IMR-90 (cell line): ENCODE measurements around the gene EPN2. TPM values are rescaled to one million over a fixed set of nuclear protein-coding genes. Genes with fewer than 3 reads are reported as not detected.

Source experiments
- ATAC-seq: fragments of 200-7000 bp; cut with Tn5 transposase; 2 replicates; pipeline ENCODE4 v1.9.1; 2020; ENCODE audit warnings: low read depth, mild to moderate bottlenecking, moderate library complexity
- BruUV-seq: library from RNA; stranded (reverse); fragments of 400-500 nt; replicated peaks from 2 replicates; lab custom pipeline; 2021; lab: Mats Ljungman, UMichigan
- CTCF ChIA-PET: fragments of 300-600 bp; formaldehyde crosslinking; extraction: SDS; loops from one replicate; lab custom pipeline; 2021; ENCODE audit warnings: antibody characterized with exemption; lab: Yijun Ruan, JAX
- POLR2A ChIA-PET: fragments of 300-600 bp; sonication (Branson Sonifier 250); formaldehyde crosslinking; loops from one replicate; lab custom pipeline; 2022; ENCODE audit warnings: antibody characterized with exemption; ENCODE audit not compliant: unreplicated experiment; lab: Charles Lee
- DNase-seq: peaks from one replicate; pipeline ENCODE4 v3.0.0; 2013
- H2AFZ ChIP-seq: replicated peaks from 2 replicates; pipeline ENCODE3; 2013; ENCODE audit warnings: low read length, mild to moderate bottlenecking; ENCODE audit not compliant: poor library complexity
- H2AK5ac ChIP-seq: 2 replicates; pipeline ENCODE4 v1.6.1; 2013; ENCODE audit warnings: low read depth, low read length, inconsistent platforms
- H2AK9ac ChIP-seq: replicated peaks from 2 replicates; pipeline ENCODE3; 2013; ENCODE audit warnings: mild to moderate bottlenecking, low read depth, low read length, moderate library complexity; ENCODE audit not compliant: poor library complexity
- H2BK120ac ChIP-seq: 2 replicates; pipeline ENCODE4 v1.6.1; 2013; ENCODE audit warnings: low read depth, low read length, inconsistent platforms
- H2BK15ac ChIP-seq: 3 replicates; pipeline ENCODE4 v1.6.1; 2013; ENCODE audit warnings: low read depth, low read length, inconsistent platforms
- H2BK20ac ChIP-seq: 2 replicates; pipeline ENCODE4 v1.6.1; 2013; ENCODE audit warnings: low read depth, mild to moderate bottlenecking, inconsistent platforms, low read length, moderate library complexity
- H2BK5ac ChIP-seq: 2 replicates; pipeline ENCODE4 v1.6.1; 2013; ENCODE audit warnings: mild to moderate bottlenecking, low read depth, low read length, inconsistent platforms; ENCODE audit not compliant: poor library complexity, severe bottlenecking
- H3K14ac ChIP-seq: replicated peaks from 2 replicates; pipeline ENCODE4 v1.6.1; 2013; ENCODE audit warnings: low read depth, low read length, inconsistent platforms
- H3K18ac ChIP-seq: 2 replicates; pipeline ENCODE4 v1.6.1; 2013; ENCODE audit warnings: low read depth, low read length, control low read depth
- H3K23ac ChIP-seq: 2 replicates; pipeline ENCODE4 v1.6.1; 2013; ENCODE audit warnings: low read depth, low read length, inconsistent platforms
- H3K27ac ChIP-seq: 2 replicates; pipeline ENCODE4 v1.5.1; 2013; ENCODE audit warnings: mild to moderate bottlenecking, control low read depth, low read length; ENCODE audit not compliant: insufficient read depth
- H3K27me3 ChIP-seq: 2 replicates; pipeline ENCODE4 v1.6.1; 2013; ENCODE audit warnings: low read length; ENCODE audit not compliant: control insufficient read depth, insufficient read depth
- H3K36me3 ChIP-seq: 2 replicates; pipeline ENCODE4 v1.6.1; 2013; ENCODE audit warnings: low read length, mixed read lengths; ENCODE audit not compliant: control insufficient read depth, insufficient read depth
- H3K4ac ChIP-seq: 2 replicates; pipeline ENCODE4 v1.6.1; 2013; ENCODE audit warnings: low read depth, low read length, inconsistent platforms
- H3K4me1 ChIP-seq: 2 replicates; pipeline ENCODE4 v1.6.1; 2013; ENCODE audit warnings: low read length, mixed read lengths; ENCODE audit not compliant: control insufficient read depth, insufficient read depth
- H3K4me2 ChIP-seq: 2 replicates; pipeline ENCODE4 v1.6.1; 2013; ENCODE audit warnings: low read depth, mild to moderate bottlenecking, control low read depth, low read length, moderate library complexity
- H3K4me3 ChIP-seq: 2 replicates; pipeline ENCODE4 v1.5.1; 2013; ENCODE audit warnings: low read depth, mild to moderate bottlenecking, control low read depth, low read length, moderate library complexity; ENCODE audit not compliant: insufficient read depth
- H3K56ac ChIP-seq: 2 replicates; pipeline ENCODE4 v1.6.1; 2013; ENCODE audit warnings: low read length, inconsistent platforms; ENCODE audit not compliant: insufficient read depth; ENCODE audit errors: extremely low read depth
- H3K79me1 ChIP-seq, 2 experiments: 2 replicates each; pipeline ENCODE4 v1.6.1; 2013; ENCODE audit warnings: low read length in 2 of 2, inconsistent platforms in 1 of 2, low read depth in 1 of 2
- H3K9ac ChIP-seq: 2 replicates; pipeline ENCODE4 v1.6.1; 2013; ENCODE audit warnings: low read depth, low read length, control low read depth
- H3K9me1 ChIP-seq: 2 replicates; pipeline ENCODE4 v1.6.1; 2013; ENCODE audit warnings: low read length, inconsistent platforms; ENCODE audit not compliant: insufficient read depth
- H3K9me3 ChIP-seq: 2 replicates; pipeline ENCODE4 v1.6.1; 2013; ENCODE audit warnings: low read length; ENCODE audit not compliant: control insufficient read depth, insufficient read depth
- H4K20me1 ChIP-seq: 2 replicates; pipeline ENCODE4 v1.6.1; 2013; ENCODE audit warnings: low read length, inconsistent platforms; ENCODE audit not compliant: insufficient read depth
- H4K5ac ChIP-seq: 2 replicates; pipeline ENCODE4 v1.6.1; 2013; ENCODE audit warnings: mild to moderate bottlenecking, low read depth, low read length, control low read depth
- H4K8ac ChIP-seq, 2 experiments: 2 replicates each; pipeline ENCODE4 v1.6.1; 2013; ENCODE audit warnings: low read depth in 2 of 2, low read length in 2 of 2, control low read depth in 1 of 2, inconsistent platforms in 1 of 2
- H4K91ac ChIP-seq: 2 replicates; pipeline ENCODE4 v1.6.1; 2013; ENCODE audit warnings: low read depth, low read length, inconsistent platforms; ENCODE audit not compliant: insufficient read depth
- BHLHE40 ChIP-seq: fragments of 150-350 bp; IDR thresholded peaks from 2 replicates; pipeline ENCODE4 v1.6.1; 2016; ENCODE audit warnings: mild to moderate bottlenecking, low read depth, low read length
- CEBPB ChIP-seq: IDR thresholded peaks from 2 replicates; pipeline ENCODE4 v1.6.1; 2012; ENCODE audit warnings: low read depth, low read length, improper control_type of control experiment
- CHD1 ChIP-seq: IDR thresholded peaks from 2 replicates; pipeline ENCODE4 v1.6.1; 2012; ENCODE audit warnings: low read depth, low read length, improper control_type of control experiment
- CTCF ChIP-seq: conservative IDR thresholded peaks from 2 replicates; pipeline ENCODE4 v1.5.1; 2012; ENCODE audit warnings: mild to moderate bottlenecking, low read depth, low read length, improper control_type of control experiment
- ELK1 ChIP-seq: fragments of 150-350 bp; IDR thresholded peaks from 2 replicates; pipeline ENCODE4 v1.6.1; 2016; ENCODE audit warnings: low read depth, mild to moderate bottlenecking, low read length, moderate library complexity, borderline replicate concordance
- FOS ChIP-seq: fragments of 150-350 bp; IDR thresholded peaks from 2 replicates; pipeline ENCODE4 v1.6.1; 2016; ENCODE audit warnings: low read depth, low read length
- MAFK ChIP-seq: IDR thresholded peaks from 2 replicates; pipeline ENCODE4 v1.6.1; 2012; ENCODE audit warnings: low read depth, low read length, improper control_type of control experiment
- MAZ ChIP-seq: IDR thresholded peaks from 2 replicates; pipeline ENCODE4 v1.6.1; 2012; ENCODE audit warnings: low read depth, mild to moderate bottlenecking, low read length, improper control_type of control experiment, moderate library complexity, borderline replicate concordance
- MXI1 ChIP-seq: IDR thresholded peaks from 2 replicates; pipeline ENCODE4 v1.6.1; 2012; ENCODE audit warnings: low read depth, mild to moderate bottlenecking, low read length, moderate library complexity, borderline replicate concordance
- NFE2L2 ChIP-seq: fragments of 150-350 bp; IDR thresholded peaks from 2 replicates; pipeline ENCODE4 v1.6.1; 2016; ENCODE audit warnings: low read depth, mild to moderate bottlenecking, low read length
- POLR2A ChIP-seq: IDR thresholded peaks from 2 replicates; pipeline ENCODE4 v1.6.1; 2012; ENCODE audit warnings: mild to moderate bottlenecking, low read depth, low read length
- RAD21 ChIP-seq: IDR thresholded peaks from 2 replicates; pipeline ENCODE4 v1.6.1; 2012; ENCODE audit warnings: low read length, improper control_type of control experiment
- RFX5 ChIP-seq: IDR thresholded peaks from 2 replicates; pipeline ENCODE4 v1.8.0; 2012; ENCODE audit warnings: low read depth, mild to moderate bottlenecking, low read length, moderate library complexity
- WGBS, 2 experiments: methylation state at CpG; one replicate each; pipeline versions ENCODE4 v1.1.5 to v1.1.7; 2013; ENCODE audit warnings: missing lambda C conversion rate in 2 of 2; ENCODE audit not compliant: insufficient read length in 1 of 2; ENCODE audit errors: extremely low coverage in 2 of 2; 5-methylcytosine and 5-hydroxymethylcytosine counted together
- dilution Hi-C: fragments of 300-500 bp; cut with HindIII; formaldehyde crosslinking; loops from one replicate; pipeline ENCODE4 v1.14.3; 2018; ENCODE audit warnings: low sequenced_read_pairs; ENCODE audit not compliant: unreplicated experiment
- in situ Hi-C: fragments of 300-500 bp; cut with MboI; formaldehyde crosslinking; loops from 3 replicates; pipeline ENCODE4 v1.14.3; 2019; ENCODE audit warnings: low sequenced_read_pairs, inconsistent platforms, mixed read lengths
- intact Hi-C: fragments of 100-400 bp; cut with micrococcal nuclease; formaldehyde crosslinking; loops from 2 replicates; pipeline ENCODE4 v1.10.0; 2022
- polyA plus RNA-seq, 3 experiments: library from polyadenylated mRNA; depleted of rRNA; stranded (reverse); fragments of >200 nt; gene quantifications; 2 replicates each; pipeline ENCODE4 v1.2.3, GENCODE V29; 2012; ENCODE audit warnings: low replicate concordance in 1 of 3
- total RNA-seq: library from RNA; depleted of rRNA; stranded (reverse); fragments of >200 nt; gene quantifications from 2 replicates; pipeline ENCODE4 v1.2.3, GENCODE V29; 2012

Gene EPN2
- total and polyA plus RNA-seq, 2 of the 4 experiments (the other 2 are of a cell fraction): 14.9 to 25.3 TPM

- 100% methylated on average over 1 of the region's 9 CpGs; no CpG with 5 or more reads in 1 of the 2 experiments for WGBS, 2 experiments
- Histone ChIP-seq H3K27ac (no peak overlapping the region), H2BK20ac (no peak overlapping the region), H3K56ac (no peak overlapping the region), H4K5ac (no peak overlapping the region), H3K27me3 (no peaks in the 10 kb centered on the region), H3K18ac (no peak overlapping the region), H2BK120ac (no peak overlapping the region), H4K20me1 (peaks cover 5% of the 10 kb centered on the region; the same call in 1 of the 2 replicates), H3K4ac (no peak overlapping the region), H4K91ac (no peak overlapping the region), H2BK15ac (no peak overlapping the region), H4K8ac (no peak overlapping the region), H3K4me2 (no peak overlapping the region), H3K36me3 (no peaks in the 10 kb centered on the region), H3K4me1 (peaks cover 17% of the 10 kb centered on the region), H2AK9ac (peak overlapping the region; percentile 61), H3K9ac (no peak overlapping the region), H3K14ac (no peak overlapping the region), H2AK5ac (peak overlapping the region; percentile 43), H3K9me1 (peaks cover 16% of the 10 kb centered on the region), H3K79me1 (peaks cover 0 to 4% of the 10 kb centered on the region in 2 experiments; a peak in 1 of 4 replicates), H2BK5ac (no peak overlapping the region), H2AFZ (peak overlapping the region; percentile 14), H3K9me3 (no peaks in the 10 kb centered on the region), H3K4me3 (no peak overlapping the region), H3K23ac (no peak overlapping the region)
- in situ Hi-C loops: no loop called here
- CTCF ChIA-PET: interaction anchor here (0.7 kb wide), 1 partner anchor 99 kb away, joined by 10 read pairs; no protein-coding TSS in a partner anchor
- no TSS peak for BruUV-seq
- DNase-seq: no peak
- dilution Hi-C loops: no loop called here
- no peak for ATAC-seq
- TF ChIP-seq CEBPB (no peak), CTCF (no peak), CHD1 (no peak), RFX5 (no peak), POLR2A (no peak), FOS (no peak), MAFK (no peak), MXI1 (no peak), NFE2L2 (no peak), MAZ (no peak), BHLHE40 (no peak), RAD21 (no peak), ELK1 (no peak)
- intact Hi-C loops: no loop called here
- POLR2A ChIA-PET: no interaction called here
Measured at GRCh38 chr17:19348806-19349205, 111.6 kb downstream of the EPN2 start.
